A549 treated with Mapracorat at 1 μM for 4 hours (cell line): ENCODE results near the gene CCDC88C. TPM values are rescaled to one million over a fixed set of nuclear protein-coding genes. Genes with fewer than 3 reads are reported as not detected.

Experiments
- total RNA-seq: library from RNA; stranded (reverse); fragments of 200-300 nt; extraction: Qiagen RNA extraction; gene quantifications from 5 replicates; pipeline ENCODE4 v1.2.3, GENCODE V29; 2022

Gene CCDC88C
- total RNA-seq = 5.6 to 6.6 TPM (median 6.0 TPM) in 5 replicates

GRCh38 chr14:91417120-91417982, at the start of gene CCDC88C:
TSS of gene CCDC88C (minus strand) at chr14:91417820. CDS start at chr14:91417690, 130 bp downstream.

GRCh38 chr14:91244501-91244901, 173.1 kb downstream of the CCDC88C start, which contains the start of gene GPR68:
TSS of gene GPR68 (minus strand) at chr14:91244704. CDS start at chr14:91235050, 9,654 bp downstream.

Other genes with a start within 250 kb of the CCDC88C start
- gene GPR68, start 173.1 kb downstream of the CCDC88C start, total RNA-seq = 0.13 to 0.24 TPM (median 0.13 TPM) in 5 replicates
- 67.8 to 77.6 TPM (median 69.9 TPM) in 5 replicates for gene PPP4R3A, start 92.5 kb upstream of the CCDC88C start, total RNA-seq